Esophagus muscularis mucosa (tissue), 4 donors: ENCODE results near the gene ZBTB7B. TPM values are rescaled to one million over a fixed set of nuclear protein-coding genes. Genes with fewer than 3 reads are reported as not detected.

Source experiments
- DNase-seq: peaks from one replicate; pipeline ENCODE4 v3.0.0-alpha.2; 2017; ENCODE audit errors: extremely low spot score
- H3K27ac ChIP-seq, 4 donors: fragments of 200-600 bp; sonication (generic); replicated peaks in 1 of 4; 1 replicate in 3 of 4; 2 replicates in 1 of 4; pipeline ENCODE4 v1.5.1; 2016 to 2019; ENCODE audit warnings: mild to moderate bottlenecking in 1 of 4
- H3K27me3 ChIP-seq, 4 donors: fragments of 200-600 bp; sonication (generic); one replicate each; pipeline versions ENCODE4 v1.5.1 to v1.6.0; 2016 to 2019
- H3K36me3 ChIP-seq, 4 donors: fragments of 200-600 bp; sonication (generic); one replicate each; pipeline ENCODE4 v1.5.1; 2016 to 2019
- H3K4me1 ChIP-seq, 4 donors: fragments of 200-600 bp; sonication (generic); one replicate each; pipeline ENCODE4 v1.5.1; 2016 to 2019
- H3K4me3 ChIP-seq, 4 donors: fragments of 200-600 bp; sonication (generic); 1 replicate in 2 of 4; 2 replicates in 2 of 4; pipeline ENCODE4 v1.5.1; 2016 to 2019; ENCODE audit warnings: mild to moderate bottlenecking in 4 of 4, moderate library complexity in 1 of 4
- H3K9me3 ChIP-seq, 4 donors: fragments of 200-600 bp; sonication (generic); 1 replicate in 3 of 4; 2 replicates in 1 of 4; pipeline ENCODE4 v1.5.1; 2016 to 2019
- EP300 ChIP-seq: sonication (generic); formaldehyde crosslinking; IDR thresholded peaks from one replicate; pipeline ENCODE4 v1.6.1; 2017; ENCODE audit warnings: antibody characterized with exemption
- POLR2A ChIP-seq: fragments of 450-650 bp; IDR thresholded peaks from one replicate; pipeline ENCODE4 v1.6.1; 2017; ENCODE audit warnings: antibody characterized with exemption, moderate library complexity, mild to moderate bottlenecking, low read depth
- POLR2AphosphoS5 ChIP-seq, 2 donors: sonication (generic); formaldehyde crosslinking; IDR thresholded peaks; one replicate each; pipeline ENCODE4 v1.6.1; 2017; ENCODE audit warnings: antibody characterized with exemption in 2 of 2
- WGBS: methylation state at CpG from one replicate; pipeline ENCODE4 v1.1.5; 2018; 5-methylcytosine and 5-hydroxymethylcytosine counted together
- intact Hi-C: fragments of 100-400 bp; cut with DNase I; formaldehyde crosslinking; loops from one replicate; pipeline ENCODE4 v1.15.1; 2023
- total RNA-seq, 4 donors: library from RNA; depleted of rRNA; stranded (reverse); fragments of >200 nt; gene quantifications; one replicate each; pipeline versions ENCODE4 v1.1.0 to v1.2.1, GENCODE V29; 2016
- TF ChIP-seq, protein P1 (sequence below), 3 experiments: fragments of 200-600 bp in 2 of 3; fragments of 450-650 bp in 1 of 3; sonication (generic) in 2 of 3; IDR thresholded peaks; one replicate each; pipeline ENCODE4 v1.5.1; 2017 to 2019; ENCODE audit warnings: antibody characterized with exemption in 3 of 3, mild to moderate bottlenecking in 2 of 3, moderate library complexity in 1 of 3

The ZBTB7B gene
- total RNA-seq, 4 donors from 2014 or later, result 50.0 to 68.9 (median 55.8) TPM

DNA sequence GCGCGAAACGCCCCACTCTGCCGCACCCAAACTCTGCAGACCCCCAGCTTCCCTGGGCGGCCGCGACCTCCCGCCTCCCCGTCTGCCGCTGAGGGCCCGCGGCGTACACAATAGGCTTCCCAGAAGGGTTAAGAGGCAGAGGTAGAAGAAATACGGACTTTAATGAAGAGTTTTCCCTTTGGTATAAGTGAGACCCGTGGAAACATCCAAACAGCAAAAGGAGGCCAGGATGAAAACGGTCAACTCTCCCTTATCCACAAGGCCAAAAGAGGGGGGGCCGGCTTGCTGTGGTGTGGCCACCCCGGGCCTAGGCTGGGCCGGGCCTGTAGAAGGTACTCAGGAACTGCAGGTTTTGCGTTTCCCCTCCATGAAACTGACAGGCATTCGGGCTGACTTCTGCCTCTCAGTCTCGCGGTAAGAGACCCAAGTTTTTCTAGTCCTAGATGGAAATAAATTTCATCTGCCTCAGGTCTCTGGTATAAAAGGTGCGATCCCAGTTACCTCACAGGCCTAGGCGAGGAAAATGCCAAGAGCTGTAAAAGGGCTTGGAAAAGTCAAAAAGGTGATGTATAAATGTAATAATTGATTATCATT is 40.3 kb upstream of the ZBTB7B start:
- Histone ChIP-seq H3K9me3 (no peaks in the 10 kb centered on the region), H3K4me3 (peak overlapping the region; percentile 80 to 96 (median 90)), H3K27me3 (no peaks in the 10 kb centered on the region), H3K36me3 (peaks cover 23 to 67% (median 64%) of the 10 kb centered on the region in 4 donors), H3K27ac (peak overlapping the region; percentile 95 to 99 (median 98)), H3K4me1 (peaks cover 24 to 66% (median 51%) of the 10 kb centered on the region in 4 donors)
- DNase-seq, result no peak
- TF ChIP-seq POLR2AphosphoS5 (IDR thresholded peaks at IDR 0.05), result no peak
- TF ChIP-seq, protein P1, sequence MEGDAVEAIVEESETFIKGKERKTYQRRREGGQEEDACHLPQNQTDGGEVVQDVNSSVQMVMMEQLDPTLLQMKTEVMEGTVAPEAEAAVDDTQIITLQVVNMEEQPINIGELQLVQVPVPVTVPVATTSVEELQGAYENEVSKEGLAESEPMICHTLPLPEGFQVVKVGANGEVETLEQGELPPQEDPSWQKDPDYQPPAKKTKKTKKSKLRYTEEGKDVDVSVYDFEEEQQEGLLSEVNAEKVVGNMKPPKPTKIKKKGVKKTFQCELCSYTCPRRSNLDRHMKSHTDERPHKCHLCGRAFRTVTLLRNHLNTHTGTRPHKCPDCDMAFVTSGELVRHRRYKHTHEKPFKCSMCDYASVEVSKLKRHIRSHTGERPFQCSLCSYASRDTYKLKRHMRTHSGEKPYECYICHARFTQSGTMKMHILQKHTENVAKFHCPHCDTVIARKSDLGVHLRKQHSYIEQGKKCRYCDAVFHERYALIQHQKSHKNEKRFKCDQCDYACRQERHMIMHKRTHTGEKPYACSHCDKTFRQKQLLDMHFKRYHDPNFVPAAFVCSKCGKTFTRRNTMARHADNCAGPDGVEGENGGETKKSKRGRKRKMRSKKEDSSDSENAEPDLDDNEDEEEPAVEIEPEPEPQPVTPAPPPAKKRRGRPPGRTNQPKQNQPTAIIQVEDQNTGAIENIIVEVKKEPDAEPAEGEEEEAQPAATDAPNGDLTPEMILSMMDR (IDR thresholded peaks at IDR 0.05), result no peak
- TF ChIP-seq POLR2A, result no peak
- TF ChIP-seq EP300, result no peak
- 3% methylated on average over 20 of the region's 25 CpGs for WGBS
- intact Hi-C loops, result loop anchor here (5.0 kb wide), 3 partner anchors 35 to 100 kb away; partner anchors contain the start of gene EFNA4

DNA sequence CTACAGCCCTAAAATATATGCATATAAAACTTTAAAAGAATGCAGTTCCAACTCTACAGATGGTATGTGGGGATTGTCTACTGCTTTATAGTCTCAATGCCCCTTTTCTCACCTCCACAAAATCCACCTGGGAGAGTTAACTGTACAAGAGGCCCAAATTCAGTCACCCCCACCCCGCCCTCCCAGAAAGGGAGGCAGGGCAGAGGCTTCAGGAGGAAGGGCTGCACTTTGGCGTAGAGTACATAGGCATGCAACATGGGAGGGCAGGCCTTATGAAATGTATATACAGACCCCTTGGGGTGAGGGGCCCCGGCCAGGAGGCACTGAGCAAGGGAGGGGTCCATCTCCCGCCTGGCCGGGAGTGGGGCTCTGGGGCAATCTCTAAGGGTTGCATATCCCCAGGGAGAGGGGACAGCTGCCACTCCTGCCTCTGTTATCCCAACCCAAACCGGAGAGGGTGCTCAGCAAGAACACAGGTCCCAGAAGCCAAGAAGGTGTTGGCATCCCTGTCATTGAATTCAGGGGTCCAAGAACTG is 39.7 kb upstream of the ZBTB7B start:
- no peaks in the 10 kb centered on the region for H3K27me3 ChIP-seq
- TF ChIP-seq POLR2AphosphoS5 (IDR thresholded peaks at IDR 0.05) (no peak), POLR2A (no peak), EP300 (no peak)
- TF ChIP-seq, protein P1 (IDR thresholded peaks at IDR 0.05), result no peak
- DNase-seq, result no peak
- peak overlapping the region; percentile 80 to 96 (median 90) for H3K4me3 ChIP-seq
- H3K36me3 ChIP-seq, result peaks cover 23 to 72% (median 70%) of the 10 kb centered on the region in 4 donors
- intact Hi-C loops, result loop anchor here (5.0 kb wide), 3 partner anchors 34 to 99 kb away; partner anchors contain the start of gene EFNA4
- 71% methylated on average over 4 of the region's 6 CpGs for WGBS
- H3K9me3 ChIP-seq, result no peaks in the 10 kb centered on the region
- H3K4me1 ChIP-seq, result peaks cover 25 to 67% (median 50%) of the 10 kb centered on the region in 4 donors
- peak overlapping the region; percentile 95 to 99 (median 98) for H3K27ac ChIP-seq

DNA sequence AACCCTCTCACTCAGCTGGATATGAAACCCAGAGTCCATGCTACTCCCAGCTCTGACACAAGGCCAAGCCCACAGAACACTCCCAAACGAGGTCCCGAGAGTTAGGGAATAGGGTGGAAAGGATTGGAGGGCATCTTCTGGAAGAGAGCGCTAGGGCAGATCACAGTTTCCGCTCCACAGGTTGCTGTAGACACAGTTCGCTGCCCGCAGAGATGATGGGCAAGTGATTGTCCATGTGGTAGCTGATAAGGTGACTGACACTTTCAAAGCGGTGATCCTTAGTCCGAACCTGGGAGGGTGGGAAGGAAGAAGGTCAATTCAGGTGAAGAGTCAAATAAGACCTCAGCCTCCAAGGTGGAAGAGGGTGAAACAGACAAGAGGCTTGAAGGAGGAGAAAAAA is 39.0 kb upstream of the ZBTB7B start:
- no peak for DNase-seq
- WGBS, result 80% methylated on average over 8 of the region's 8 CpGs
- Histone ChIP-seq H3K9me3 (no peaks in the 10 kb centered on the region), H3K27me3 (no peaks in the 10 kb centered on the region), H3K4me3 (no peak overlapping the region), H3K27ac (peak overlapping the region in 2 of 4 donors; percentile 97 to 99), H3K36me3 (peaks cover 23 to 72% (median 71%) of the 10 kb centered on the region in 4 donors), H3K4me1 (peaks cover 33 to 70% (median 55%) of the 10 kb centered on the region in 4 donors)
- TF ChIP-seq EP300 (no peak), POLR2A (no peak), POLR2AphosphoS5 (IDR thresholded peaks at IDR 0.05) (no peak)
- TF ChIP-seq, protein P1 (IDR thresholded peaks at IDR 0.05), result no peak
- intact Hi-C loops, result loop anchor here (5.0 kb wide), 3 partner anchors 34 to 99 kb away; partner anchors contain the start of gene EFNA4

DNA sequence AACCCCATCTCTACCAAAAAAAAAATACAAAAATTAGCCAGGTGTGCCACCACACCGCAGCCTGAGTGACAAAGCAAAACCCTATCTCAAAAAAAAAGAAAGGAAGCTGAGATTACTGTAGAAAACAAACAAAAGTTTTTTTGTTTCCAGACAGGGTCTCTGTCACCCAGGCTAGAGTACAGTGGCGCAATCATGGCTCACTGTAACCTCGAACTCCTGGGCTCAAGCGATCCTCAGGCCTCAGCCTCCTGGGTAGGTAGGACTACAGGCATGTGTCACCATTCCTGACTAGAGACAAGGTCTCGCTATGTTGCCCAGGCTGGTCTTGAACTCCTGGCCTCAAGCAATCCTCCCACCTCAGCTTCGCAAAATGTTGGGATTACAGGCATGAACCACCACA is 38.2 kb upstream of the ZBTB7B start:
- WGBS, result 90% methylated on average over 6 of the region's 6 CpGs
- TF ChIP-seq POLR2AphosphoS5 (IDR thresholded peaks at IDR 0.05) (no peak), EP300 (no peak), POLR2A (no peak)
- TF ChIP-seq, protein P1 (IDR thresholded peaks at IDR 0.05), result no peak
- Histone ChIP-seq H3K9me3 (no peaks in the 10 kb centered on the region), H3K4me3 (no peak overlapping the region), H3K27ac (no peak overlapping the region), H3K27me3 (no peaks in the 10 kb centered on the region), H3K36me3 (peaks cover 23 to 72% (median 64%) of the 10 kb centered on the region in 4 donors), H3K4me1 (peaks cover 39 to 70% (median 58%) of the 10 kb centered on the region in 4 donors)
- intact Hi-C loops, result loop anchor here (5.0 kb wide), 3 partner anchors 33 to 98 kb away; partner anchors contain the start of gene EFNA4
- no peak for DNase-seq
